Measurements from ENCODE around the gene LAMB2.

- no peak for TF ChIP-seq CTCF (IDR thresholded peaks at IDR 0.05)
- no peak for TF ChIP-seq EZH2 (IDR thresholded peaks at IDR 0.05)
These were observed 56.2 kb downstream of the LAMB2 start for GRCh38 chr3:49076646-49077045.
